Adipocyte (in vitro differentiated cells): Measurements from ENCODE around the gene LRRC25.

ENCODE experiments used
- DNase-seq: peaks from one replicate; pipeline ENCODE4 v3.0.0-alpha.2; 2015; ENCODE audit warnings: low read depth
- H3K27me3 ChIP-seq: replicated peaks from 2 replicates; pipeline ENCODE4 v1.7.0; 2013; ENCODE audit warnings: mild to moderate bottlenecking, low read length, moderate library complexity; ENCODE audit not compliant: control insufficient read depth, insufficient read depth
- H3K36me3 ChIP-seq: 2 replicates; pipeline ENCODE4 v1.7.0; 2013; ENCODE audit warnings: low read length, mild to moderate bottlenecking, moderate library complexity; ENCODE audit not compliant: control insufficient read depth, insufficient read depth, severe bottlenecking
- H3K4me1 ChIP-seq: 2 replicates; pipeline ENCODE4 v1.7.0; 2013; ENCODE audit warnings: mild to moderate bottlenecking, low read length, moderate library complexity; ENCODE audit not compliant: control insufficient read depth, insufficient read depth
- H3K4me3 ChIP-seq: 2 replicates; pipeline ENCODE4 v1.7.0; 2013; ENCODE audit warnings: mild to moderate bottlenecking, low read length, moderate library complexity
- H3K9ac ChIP-seq: 2 replicates; pipeline ENCODE4 v1.7.0; 2013; ENCODE audit warnings: mild to moderate bottlenecking, low read length, moderate library complexity
- H3K9me3 ChIP-seq: 2 replicates; pipeline ENCODE4 v1.7.0; 2013; ENCODE audit warnings: mild to moderate bottlenecking, low read length, moderate library complexity; ENCODE audit not compliant: control insufficient read depth

The LRRC25 gene

GRCh38 chr19:18440936-18441803, 43.7 kb upstream of the LRRC25 start:
- H3K4me3 ChIP-seq: no peak overlapping the region
- DNase-seq: no peak
- no peak overlapping the region for H3K9ac ChIP-seq
- H3K4me1 ChIP-seq: peaks cover 16% of the 10 kb centered on the region
- no peaks in the 10 kb centered on the region for H3K27me3 ChIP-seq
- H3K36me3 ChIP-seq: peaks cover 26% of the 10 kb centered on the region
- H3K9me3 ChIP-seq: no peaks in the 10 kb centered on the region

GRCh38 chr19:18440415-18440877, 43.0 kb upstream of the LRRC25 start:
- Histone ChIP-seq H3K36me3 (peaks cover 19% of the 10 kb centered on the region), H3K9me3 (no peaks in the 10 kb centered on the region), H3K9ac (no peak overlapping the region), H3K4me1 (peaks cover 16% of the 10 kb centered on the region), H3K27me3 (no peaks in the 10 kb centered on the region), H3K4me3 (no peak overlapping the region)
- no peak for DNase-seq

GRCh38 chr19:18439910-18440237, 42.5 kb upstream of the LRRC25 start:
- peaks cover 16% of the 10 kb centered on the region for H3K4me1 ChIP-seq
- DNase-seq: no peak
- H3K27me3 ChIP-seq: no peaks in the 10 kb centered on the region
- no peak overlapping the region for H3K4me3 ChIP-seq
- no peak overlapping the region for H3K9ac ChIP-seq
- no peaks in the 10 kb centered on the region for H3K9me3 ChIP-seq
- H3K36me3 ChIP-seq: peaks cover 16% of the 10 kb centered on the region

- Histone ChIP-seq H3K9me3 (no peaks in the 10 kb centered on the region), H3K4me3 (no peak overlapping the region)
These were observed 41.8 kb upstream of the LRRC25 start for GRCh38 chr19:18439025-18439909.

GRCh38 chr19:18438331-18439024, 41.1 kb upstream of the LRRC25 start:
- DNase-seq: peak; percentile 33

More at GRCh38 chr19:18439025-18439909, 41.8 kb upstream of the LRRC25 start:
- Histone ChIP-seq H3K36me3 (peaks cover 10% of the 10 kb centered on the region), H3K9ac (no peak overlapping the region), H3K4me1 (peaks cover 16% of the 10 kb centered on the region), H3K27me3 (no peaks in the 10 kb centered on the region)
- DNase-seq: peak; percentile 68

GRCh38 chr19:18437491-18438330, 40.3 kb upstream of the LRRC25 start, which contains the start of gene ISYNA1:
TSS of gene ISYNA1 (minus strand) at chr19:18438133. CDS start at chr19:18437979, 154 bp downstream.
- peak; percentile 62 for DNase-seq
- Histone ChIP-seq H3K9me3 (no peaks in the 10 kb centered on the region), H3K9ac (peak within 1 kb of the TSS; percentile 42), H3K27me3 (no peaks in the 10 kb centered on the region), H3K4me1 (peaks cover 16% of the 10 kb centered on the region), H3K36me3 (no peaks in the 10 kb centered on the region), H3K4me3 (peak within 1 kb of the TSS; percentile 69)

More at GRCh38 chr19:18438331-18439024, 41.1 kb upstream of the LRRC25 start:
- Histone ChIP-seq H3K4me3 (no peak overlapping the region), H3K9me3 (no peaks in the 10 kb centered on the region), H3K27me3 (no peaks in the 10 kb centered on the region), H3K36me3 (peaks cover 2% of the 10 kb centered on the region), H3K9ac (peak overlapping the region; percentile 42), H3K4me1 (peaks cover 16% of the 10 kb centered on the region)

GRCh38 chr19:18436671-18437490, 39.5 kb upstream of the LRRC25 start:
- H3K27me3 ChIP-seq: no peaks in the 10 kb centered on the region
- H3K9me3 ChIP-seq: no peaks in the 10 kb centered on the region
- H3K36me3 ChIP-seq: no peaks in the 10 kb centered on the region
- H3K9ac ChIP-seq: no peak overlapping the region
- peak; percentile 75 for DNase-seq
- peaks cover 16% of the 10 kb centered on the region for H3K4me1 ChIP-seq
- H3K4me3 ChIP-seq: peak overlapping the region; percentile 8

- H3K9ac ChIP-seq: no peak overlapping the region
- no peak overlapping the region for H3K4me3 ChIP-seq
- no peaks in the 10 kb centered on the region for H3K27me3 ChIP-seq
- no peak for DNase-seq
- H3K36me3 ChIP-seq: no peaks in the 10 kb centered on the region
- no peaks in the 10 kb centered on the region for H3K9me3 ChIP-seq
- peaks cover 16% of the 10 kb centered on the region for H3K4me1 ChIP-seq
These were observed 38.6 kb upstream of the LRRC25 start for GRCh38 chr19:18435842-18436670.

- no peaks in the 10 kb centered on the region for H3K36me3 ChIP-seq
- no peak for DNase-seq
- no peak overlapping the region for H3K9ac ChIP-seq
- H3K4me1 ChIP-seq: peaks cover 16% of the 10 kb centered on the region
- no peaks in the 10 kb centered on the region for H3K27me3 ChIP-seq
- no peaks in the 10 kb centered on the region for H3K9me3 ChIP-seq
- H3K4me3 ChIP-seq: no peak overlapping the region
These were observed 37.9 kb upstream of the LRRC25 start for GRCh38 chr19:18435178-18435841.
